GM20000 (cell line): ENCODE measurements around the gene GCN1.
"Not testable (repeated sequence)": the region's sequence is repeated elsewhere in the genome, so short reads cannot be mapped to it uniquely, and the experiment has no call there.

Experiments used
- DNase-seq: peaks from one replicate; pipeline ENCODE4 v3.0.0; 2012; ENCODE audit warnings: low spot score
- TF ChIP-seq, protein P1 (sequence below): IDR thresholded peaks from 2 replicates; pipeline ENCODE4 v1.5.1; 2012; ENCODE audit warnings: mild to moderate bottlenecking, control low read depth; ENCODE audit errors: extremely low read depth, missing control alignments

GCN1 gene

GRCh38 chr12:120207227-120207626 lies 12.7 kb upstream of the GCN1 start:
- no peak for DNase-seq
- TF ChIP-seq, protein P1, sequence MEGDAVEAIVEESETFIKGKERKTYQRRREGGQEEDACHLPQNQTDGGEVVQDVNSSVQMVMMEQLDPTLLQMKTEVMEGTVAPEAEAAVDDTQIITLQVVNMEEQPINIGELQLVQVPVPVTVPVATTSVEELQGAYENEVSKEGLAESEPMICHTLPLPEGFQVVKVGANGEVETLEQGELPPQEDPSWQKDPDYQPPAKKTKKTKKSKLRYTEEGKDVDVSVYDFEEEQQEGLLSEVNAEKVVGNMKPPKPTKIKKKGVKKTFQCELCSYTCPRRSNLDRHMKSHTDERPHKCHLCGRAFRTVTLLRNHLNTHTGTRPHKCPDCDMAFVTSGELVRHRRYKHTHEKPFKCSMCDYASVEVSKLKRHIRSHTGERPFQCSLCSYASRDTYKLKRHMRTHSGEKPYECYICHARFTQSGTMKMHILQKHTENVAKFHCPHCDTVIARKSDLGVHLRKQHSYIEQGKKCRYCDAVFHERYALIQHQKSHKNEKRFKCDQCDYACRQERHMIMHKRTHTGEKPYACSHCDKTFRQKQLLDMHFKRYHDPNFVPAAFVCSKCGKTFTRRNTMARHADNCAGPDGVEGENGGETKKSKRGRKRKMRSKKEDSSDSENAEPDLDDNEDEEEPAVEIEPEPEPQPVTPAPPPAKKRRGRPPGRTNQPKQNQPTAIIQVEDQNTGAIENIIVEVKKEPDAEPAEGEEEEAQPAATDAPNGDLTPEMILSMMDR: no peak

DNA sequence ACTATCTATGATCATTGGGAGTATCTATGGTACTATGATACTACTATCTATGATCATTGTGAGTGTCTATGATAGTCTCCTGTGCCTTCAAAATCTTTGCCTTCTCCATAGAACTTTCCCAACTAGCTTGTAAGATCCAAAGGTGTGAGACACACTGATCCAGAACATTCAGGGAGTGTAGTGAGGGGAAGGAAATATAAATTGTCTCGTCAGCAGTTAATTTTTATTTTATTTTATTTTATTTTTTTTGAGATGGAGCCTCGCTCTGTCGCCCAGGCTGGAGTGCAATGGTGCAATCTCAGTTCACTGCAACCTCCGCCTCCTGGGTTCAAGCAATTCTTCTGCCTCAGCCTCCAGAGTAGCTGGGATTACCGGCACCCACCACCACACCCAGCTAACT lies 12.3 kb upstream of the GCN1 start:
- DNase-seq: not testable (repeated sequence)

GRCh38 chr12:120206228-120206627 lies 11.7 kb upstream of the GCN1 start:
- TF ChIP-seq, protein P1: no peak
- no peak for DNase-seq

DNA sequence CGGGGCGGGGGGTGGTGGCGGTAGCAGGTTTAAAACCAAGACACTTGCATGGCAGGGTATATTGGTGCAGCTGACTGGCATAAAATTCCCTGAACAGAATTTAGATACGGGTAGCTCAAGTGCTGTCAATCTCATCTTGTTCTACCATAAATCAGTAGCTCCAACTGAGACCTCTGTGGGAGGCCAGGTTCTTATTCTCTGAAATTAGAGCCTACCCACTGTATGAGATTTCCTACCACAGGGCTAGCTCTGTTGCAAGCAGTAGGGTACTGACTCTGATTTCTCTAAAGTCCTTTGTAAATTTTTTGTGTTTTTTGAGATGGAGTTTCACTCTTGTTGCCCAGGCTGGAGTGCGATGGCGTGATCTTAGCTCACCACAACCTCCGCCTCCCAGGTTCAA lies 9.7 kb upstream of the GCN1 start:
- DNase-seq: no peak
- TF ChIP-seq, protein P1: no peak

- TF ChIP-seq, protein P1: no peak
- DNase-seq: no peak
These were observed 5.9 kb upstream of the GCN1 start for GRCh38 chr12:120200364-120200800.

DNA sequence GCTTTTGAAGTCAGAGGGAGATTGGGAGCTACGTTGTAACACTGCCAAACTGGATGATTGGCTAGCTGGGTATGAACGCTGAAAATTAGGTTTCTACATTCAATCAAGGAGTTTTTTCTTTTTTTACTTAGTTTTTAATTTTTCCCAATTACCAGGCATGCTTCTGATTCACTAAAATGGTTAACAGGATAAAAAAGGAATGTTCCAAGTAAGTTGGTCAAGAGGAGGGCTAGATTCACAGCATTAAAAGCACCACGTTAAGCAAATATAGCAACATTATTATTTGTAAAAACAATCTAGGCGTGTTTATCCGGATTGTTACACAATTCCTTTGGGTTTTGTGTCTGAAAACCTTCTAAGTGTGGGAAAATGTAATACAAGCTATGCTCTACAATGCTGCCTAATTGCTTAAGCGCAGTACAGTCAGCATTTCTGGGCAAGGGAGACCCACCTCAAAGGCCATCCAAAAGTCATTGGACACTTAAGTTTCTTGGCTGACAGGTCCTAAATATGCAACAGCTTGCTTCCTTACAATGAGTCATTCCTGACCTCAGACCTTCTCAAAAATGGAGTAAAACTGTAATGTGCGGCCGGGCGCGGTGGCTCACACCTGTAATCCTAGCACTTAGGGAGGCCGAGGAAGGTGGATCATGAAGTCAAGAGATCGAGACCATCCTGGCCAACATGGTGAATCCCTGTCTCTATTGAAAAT lies 5.2 kb upstream of the GCN1 start:
- DNase-seq: no peak
- TF ChIP-seq, protein P1: no peak

GRCh38 chr12:120199025-120199424 lies 4.5 kb upstream of the GCN1 start:
- TF ChIP-seq, protein P1: no peak
- no peak for DNase-seq

DNA sequence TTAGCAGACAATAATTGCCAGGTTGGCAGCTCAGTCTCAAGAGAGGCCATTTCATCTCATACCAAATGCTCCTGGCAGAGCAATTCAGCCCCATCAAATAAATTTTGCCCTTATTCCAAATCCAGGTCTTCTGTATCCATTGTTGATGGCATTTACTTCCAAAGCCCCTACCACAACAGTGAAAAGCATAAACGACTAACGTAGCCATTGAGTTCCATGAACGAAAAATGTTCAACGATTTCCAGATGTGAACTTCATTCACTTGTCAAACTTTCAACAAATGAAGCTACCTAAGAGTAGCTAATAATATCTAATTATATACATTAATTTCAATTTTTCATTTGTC lies 3.0 kb upstream of the GCN1 start:
- TF ChIP-seq, protein P1: no peak
- DNase-seq: no peak

DNA sequence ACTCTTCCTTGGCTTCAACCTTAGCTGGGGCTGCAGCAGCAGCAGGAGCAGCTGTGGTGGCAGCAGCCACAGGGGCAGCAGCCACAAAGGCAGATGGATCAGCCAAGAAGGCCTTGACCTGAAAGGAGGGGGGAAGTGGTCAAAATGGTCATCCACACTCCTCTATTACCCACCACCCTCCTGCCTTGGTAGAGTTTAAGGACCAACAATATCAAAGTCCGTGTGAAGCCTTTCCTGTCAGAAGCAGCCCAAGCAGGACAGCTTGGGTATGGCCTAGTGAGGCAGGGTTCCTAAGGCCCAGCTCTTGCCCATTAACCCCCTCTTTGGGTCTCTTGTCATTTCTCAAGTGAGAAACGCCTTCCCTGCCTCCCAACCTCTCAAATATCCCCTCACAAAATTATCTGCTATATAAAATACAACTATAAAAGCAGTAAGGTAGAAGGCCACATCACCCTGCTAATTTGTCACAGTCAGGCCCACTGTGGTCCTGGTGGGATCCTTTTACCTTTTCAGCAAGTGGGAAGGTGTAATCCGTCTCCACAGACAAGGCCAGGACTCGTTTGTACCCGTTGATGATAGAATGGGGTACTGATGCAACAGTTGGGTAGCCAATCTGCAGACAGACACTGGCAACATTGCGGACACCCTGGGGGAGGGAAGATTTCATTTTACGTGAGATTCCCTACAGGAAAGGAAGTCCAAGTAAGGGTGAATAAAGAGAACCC lies 2.5 kb upstream of the GCN1 start:
- not testable (repeated sequence) for DNase-seq
